Neural cell (in vitro differentiated cells): ENCODE results near the gene HINT2.

Experiments
- CTCF ChIP-seq: fragments of 450-650 bp; IDR thresholded peaks from 2 replicates; pipeline ENCODE4 v1.5.1; 2014; ENCODE audit warnings: antibody characterized with exemption, mild to moderate bottlenecking, moderate library complexity; ENCODE audit not compliant: poor library complexity, severe bottlenecking
- EZH2 ChIP-seq: fragments of 200-600, 300-800 bp; shearing (Covaris generic), sonication (generic); IDR thresholded peaks from 2 replicates; pipeline ENCODE4 v1.6.1; 2014; ENCODE audit warnings: antibody characterized with exemption, low read length, borderline replicate concordance, mild to moderate bottlenecking; ENCODE audit not compliant: insufficient read depth, poor library complexity, severe bottlenecking
- POLR2AphosphoS5 ChIP-seq: IDR thresholded peaks from 2 replicates; pipeline ENCODE4 v1.6.1; 2012
- RAD21 ChIP-seq: fragments of 450-650 bp; conservative IDR thresholded peaks from 2 replicates; pipeline ENCODE4 v1.6.1; 2014; ENCODE audit warnings: antibody characterized with exemption, mild to moderate bottlenecking, moderate library complexity
- REST ChIP-seq: IDR thresholded peaks from 2 replicates; pipeline ENCODE4 v1.6.1; 2012; ENCODE audit warnings: borderline replicate concordance
- SMC3 ChIP-seq: fragments of 450-650 bp; conservative IDR thresholded peaks from 2 replicates; pipeline ENCODE4 v1.6.1; 2014; ENCODE audit warnings: antibody characterized with exemption, mild to moderate bottlenecking, moderate library complexity; ENCODE audit not compliant: poor library complexity

- TF ChIP-seq CTCF (peak; percentile 13), RAD21 (no peak), EZH2 (no peak), SMC3 (no peak), REST (no peak), POLR2AphosphoS5 (no peak)
Measured at GRCh38 chr9:35816708-35817107, 1.9 kb upstream of the HINT2 start.
